ENCODE data around the gene DOC2B.

DOC2B gene

GRCh38 chr17:160336-160735, 21.1 kb downstream of the DOC2B start:
- no peak for DNase-seq

- DNase-seq, result no peak
These were observed 21.8 kb downstream of the DOC2B start for GRCh38 chr17:159609-160008.

GRCh38 chr17:158379-158778, 23.1 kb downstream of the DOC2B start:
- no peak for DNase-seq

GRCh38 chr17:157901-158300, 23.5 kb downstream of the DOC2B start:
- DNase-seq, result no peak

GRCh38 chr17:156946-157345, 24.5 kb downstream of the DOC2B start:
- no peak for DNase-seq

- no peak for DNase-seq
These were observed 25.3 kb downstream of the DOC2B start for GRCh38 chr17:156094-156621.

- no peak for DNase-seq
These were observed 25.9 kb downstream of the DOC2B start for GRCh38 chr17:155576-155975.

GRCh38 chr17:153851-154250, 27.6 kb downstream of the DOC2B start:
- DNase-seq, result no peak

- no peak for DNase-seq
These were observed 28.5 kb downstream of the DOC2B start for GRCh38 chr17:152860-153420.

- no peak for DNase-seq
These were observed 29.3 kb downstream of the DOC2B start for GRCh38 chr17:151886-152859.

- DNase-seq, result no peak
These were observed 30.4 kb downstream of the DOC2B start for GRCh38 chr17:151004-151403.

GRCh38 chr17:149897-150584, 31.4 kb downstream of the DOC2B start:
- no peak for DNase-seq

GRCh38 chr17:149231-149630, 32.2 kb downstream of the DOC2B start:
- DNase-seq, result no peak

GRCh38 chr17:148757-149156, 32.7 kb downstream of the DOC2B start:
- DNase-seq, result no peak

- DNase-seq, result no peak
These were observed 33.4 kb downstream of the DOC2B start for GRCh38 chr17:147796-148740.

GRCh38 chr17:146983-147761, 34.3 kb downstream of the DOC2B start:
- DNase-seq, result no peak

- DNase-seq, result no peak
These were observed 34.9 kb downstream of the DOC2B start for GRCh38 chr17:146546-146945.

GRCh38 chr17:145671-146541, 35.5 kb downstream of the DOC2B start:
- no peak for DNase-seq

GRCh38 chr17:144936-145670, 36.3 kb downstream of the DOC2B start:
- no peak for DNase-seq

- peak; percentile 86 for DNase-seq
These were observed 37.6 kb downstream of the DOC2B start for GRCh38 chr17:143785-144281.

Measured in CD4-positive, alpha-beta T cell treated with Interleukin-17A for 1 hour (primary cell).